ENCODE results near the gene CPSF7.
"Not testable (repeated sequence)": the region's sequence is repeated elsewhere in the genome, so short reads cannot be mapped to it uniquely, and the experiment has no call there.

The CPSF7 gene

DNA sequence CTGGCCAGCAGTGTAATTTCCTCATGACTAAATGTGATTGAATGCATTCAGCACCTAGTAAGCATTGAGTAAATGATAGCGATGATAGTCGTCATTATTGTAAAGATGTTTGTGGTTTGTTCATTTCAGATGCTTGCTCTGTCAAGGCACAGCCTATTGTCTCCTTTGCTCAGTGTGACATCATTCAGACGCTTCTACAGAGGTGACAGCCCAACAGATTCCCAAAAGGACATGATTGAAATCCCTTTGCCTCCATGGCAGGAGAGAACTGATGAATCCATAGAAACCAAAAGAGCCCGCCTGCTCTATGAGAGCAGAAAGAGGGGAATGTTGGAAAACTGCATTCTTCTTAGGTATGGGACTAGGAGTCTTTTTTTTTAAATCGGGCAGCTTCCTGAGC lies 7.7 kb upstream of the CPSF7 start:
- DNase-seq: no peak

DNA sequence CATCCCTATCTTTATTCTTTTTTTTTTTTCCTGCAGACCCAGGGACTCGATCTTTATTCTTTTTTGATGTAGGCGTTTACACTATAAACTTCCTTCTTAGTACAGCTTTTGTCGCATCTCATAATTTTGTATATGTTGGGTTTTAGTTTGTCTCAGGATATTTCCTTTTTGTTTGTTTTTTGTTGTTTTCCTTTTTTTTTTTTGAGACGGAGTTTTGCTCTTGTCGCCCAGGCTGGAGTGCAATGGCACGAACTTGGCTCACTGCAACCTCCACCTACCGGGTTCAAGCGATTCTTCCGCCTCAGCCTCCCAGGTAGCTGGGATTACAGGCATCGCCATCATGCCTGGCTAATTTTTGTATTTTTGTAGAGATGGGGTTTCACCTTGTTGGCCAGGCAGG lies 1.1 kb upstream of the CPSF7 start:
- not testable (repeated sequence) for DNase-seq

DNA sequence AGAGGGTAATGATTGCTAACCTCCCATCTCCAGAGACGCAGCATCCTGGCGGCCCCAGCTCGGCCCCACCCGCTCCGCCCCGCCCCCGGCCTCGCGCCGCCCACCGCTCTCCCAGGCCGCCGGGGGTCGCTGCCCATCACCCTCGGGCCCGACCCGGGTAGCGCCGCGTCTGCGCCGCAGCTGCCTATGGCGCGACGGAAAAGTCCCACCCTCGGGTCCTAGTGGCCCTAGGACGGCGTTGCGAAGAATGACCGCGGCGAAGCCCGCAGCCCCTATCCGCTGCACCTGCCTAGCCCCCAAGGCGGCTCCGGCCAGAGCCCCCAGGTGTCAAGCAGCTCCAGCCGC lies 457 bp downstream of the CPSF7 start:
- peak; percentile 22 for DNase-seq

DNA sequence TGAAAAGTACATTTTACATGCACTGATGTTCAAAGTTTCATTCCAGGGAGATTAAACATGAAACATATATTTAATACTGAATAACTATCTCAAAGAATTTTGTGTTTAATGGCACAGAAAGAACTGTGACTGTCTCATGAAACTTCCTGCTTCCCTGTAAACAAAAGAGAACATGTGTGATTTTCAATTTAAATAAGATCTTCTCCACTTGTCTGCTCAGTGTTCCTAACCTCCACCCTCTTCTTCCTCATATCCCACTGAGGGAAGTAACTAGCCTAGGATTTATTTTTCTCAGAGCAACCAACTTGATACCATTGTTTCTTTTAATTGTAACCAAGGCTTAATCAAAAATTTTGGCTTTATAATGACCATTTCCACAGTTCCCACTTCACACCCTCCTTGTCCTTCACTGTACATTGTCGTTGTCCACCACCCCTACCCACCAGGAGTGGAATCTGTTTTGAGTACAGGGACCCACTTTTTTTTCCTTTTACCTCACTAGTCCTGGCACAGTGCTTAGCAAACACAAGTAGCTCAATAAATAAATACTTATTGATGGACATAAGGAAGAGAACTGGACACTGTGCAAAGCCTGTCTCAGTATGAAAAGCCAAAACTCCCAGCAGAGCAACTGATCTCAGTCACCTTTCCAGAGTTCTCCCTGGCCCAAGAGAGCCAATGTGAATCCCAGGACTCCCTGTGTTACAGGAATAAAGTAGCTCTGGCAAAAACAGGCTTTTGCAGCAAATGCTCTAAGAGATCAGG lies 4.2 kb downstream of the CPSF7 start:
- no peak for DNase-seq

DNA sequence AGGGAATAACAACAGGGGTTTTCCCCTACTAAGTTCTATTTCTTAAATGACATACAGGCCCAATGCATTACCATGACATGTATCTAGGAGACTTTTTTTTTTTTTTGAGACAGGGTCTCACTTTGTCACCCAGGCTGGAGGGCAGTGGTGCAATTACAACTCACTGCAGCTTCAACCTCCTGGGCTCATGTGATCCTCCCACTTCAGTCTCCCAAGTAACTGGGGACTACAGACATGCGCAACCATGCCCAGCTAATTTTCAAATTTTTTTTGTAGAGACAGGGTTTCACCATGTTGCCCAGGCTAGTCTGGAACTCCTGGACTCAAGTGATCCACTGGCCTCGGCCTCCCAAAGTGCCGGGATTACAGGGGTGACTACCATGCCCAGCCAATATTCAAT lies 7.5 kb downstream of the CPSF7 start:
- DNase-seq: no peak

DNA sequence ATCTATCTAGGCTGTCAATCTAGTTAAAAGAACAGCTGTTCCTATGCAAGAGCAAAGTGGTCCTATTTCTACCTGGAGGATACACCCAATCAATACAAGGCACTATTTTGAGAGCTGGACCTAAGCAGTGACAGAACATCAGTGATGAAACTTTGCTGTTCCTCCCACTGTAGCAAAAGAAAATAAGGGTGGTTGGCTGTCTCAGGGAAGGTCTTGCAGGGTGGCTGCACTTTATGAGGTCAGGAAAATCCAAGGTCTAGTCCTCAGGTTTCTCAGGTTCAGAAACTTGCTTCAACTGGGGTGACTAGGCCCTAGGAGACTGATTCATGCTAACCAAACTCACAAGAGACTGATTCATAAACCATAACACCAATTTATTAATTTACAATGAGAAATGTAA lies 11.6 kb downstream of the CPSF7 start:
- DNase-seq: no peak

DNA sequence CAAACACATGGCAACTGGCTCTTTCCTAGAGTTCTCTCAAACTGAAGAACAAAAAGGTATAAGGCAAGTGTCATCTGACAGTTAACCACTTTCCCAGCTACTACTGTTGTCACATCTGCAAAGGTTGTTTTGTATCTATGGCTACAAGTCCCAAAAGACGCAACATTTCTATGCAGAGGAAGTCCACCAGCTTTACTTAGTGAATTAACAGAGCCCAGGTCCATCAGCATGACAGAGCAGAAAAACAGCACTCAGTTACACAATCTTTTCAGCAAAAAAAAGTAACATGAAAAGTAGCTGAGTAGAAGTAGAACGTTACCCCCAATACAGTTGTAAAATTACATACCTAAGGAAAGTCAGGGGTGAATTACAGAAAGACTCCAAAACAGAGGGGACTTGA lies 12.1 kb downstream of the CPSF7 start:
- peak; percentile 59 for DNase-seq

DNA sequence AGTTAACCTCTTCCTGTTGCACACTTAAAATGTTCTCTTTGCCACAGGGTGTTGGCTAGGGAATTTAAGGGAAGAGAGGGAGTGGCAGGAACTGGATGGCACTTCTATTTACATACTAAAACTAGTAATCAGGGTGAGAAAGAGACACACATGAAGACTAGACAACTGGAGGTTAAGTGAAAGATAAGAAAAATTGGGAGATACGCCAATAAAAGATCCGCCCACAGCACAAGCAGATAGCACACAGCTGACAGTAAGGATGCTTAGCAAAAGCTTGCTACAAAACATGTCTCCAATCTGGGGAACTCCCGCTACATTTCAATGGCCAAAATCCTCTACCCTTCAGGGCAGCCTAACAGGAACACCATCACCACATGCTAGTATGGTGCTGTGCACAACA lies 12.8 kb downstream of the CPSF7 start:
- DNase-seq: no peak

DNA sequence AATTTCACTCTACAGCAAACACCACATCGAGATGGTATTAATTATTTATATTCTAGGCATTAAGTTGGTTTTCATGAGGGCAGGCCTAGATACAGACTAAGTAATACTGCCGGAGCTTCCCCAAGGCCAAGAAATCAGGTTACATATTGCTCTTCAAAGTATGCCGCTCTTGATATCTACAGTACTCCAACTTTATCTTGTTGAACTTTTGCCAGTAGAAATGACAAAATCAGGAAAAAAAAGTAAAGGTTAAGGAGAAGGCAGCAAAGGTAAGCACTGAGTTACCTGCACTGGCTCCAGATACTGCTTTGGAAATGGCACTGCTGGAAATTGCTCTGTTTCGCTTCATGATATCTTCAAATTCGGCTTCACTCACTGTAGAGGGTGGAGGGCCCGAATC lies 14.4 kb downstream of the CPSF7 start:
- no peak for DNase-seq

DNA sequence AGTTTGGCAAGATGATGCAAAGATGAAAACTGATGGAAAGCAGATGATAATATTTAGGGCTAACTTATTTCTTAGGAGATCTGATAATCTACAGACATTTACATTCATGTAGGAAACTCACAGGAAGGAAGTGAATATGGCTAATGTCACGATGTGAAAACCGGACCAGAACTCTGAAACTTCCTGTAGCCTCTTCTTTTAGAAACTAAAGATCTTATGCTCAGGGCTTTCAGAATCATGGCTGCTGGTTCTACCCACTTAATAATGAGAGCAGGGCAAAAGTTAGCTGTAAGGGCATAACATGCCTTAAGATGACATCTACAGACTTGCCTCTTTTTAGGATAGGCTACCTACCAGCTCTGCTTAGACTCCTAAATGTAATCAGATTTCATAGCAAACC lies 15.2 kb downstream of the CPSF7 start:
- DNase-seq: no peak

DNA sequence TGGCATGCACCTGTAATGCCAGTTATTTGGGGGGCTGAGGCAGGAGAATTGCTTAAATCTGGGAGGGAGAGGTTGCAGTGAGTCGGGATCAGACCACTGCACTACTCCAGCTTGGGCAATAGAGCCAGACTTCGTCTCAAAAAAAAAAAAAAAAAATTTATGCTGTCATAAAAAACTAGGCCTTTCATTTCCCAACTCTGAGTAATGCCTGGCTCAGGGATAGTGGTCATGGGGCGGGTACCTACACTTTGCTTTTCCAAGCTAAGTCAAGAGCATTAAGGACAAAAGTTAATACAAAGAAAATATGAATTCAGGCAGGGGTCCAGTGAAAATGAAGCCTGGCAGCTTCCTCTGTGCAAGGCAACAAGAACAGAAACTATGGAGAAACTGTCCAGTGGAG lies 16.3 kb downstream of the CPSF7 start:
- DNase-seq: no peak

DNA sequence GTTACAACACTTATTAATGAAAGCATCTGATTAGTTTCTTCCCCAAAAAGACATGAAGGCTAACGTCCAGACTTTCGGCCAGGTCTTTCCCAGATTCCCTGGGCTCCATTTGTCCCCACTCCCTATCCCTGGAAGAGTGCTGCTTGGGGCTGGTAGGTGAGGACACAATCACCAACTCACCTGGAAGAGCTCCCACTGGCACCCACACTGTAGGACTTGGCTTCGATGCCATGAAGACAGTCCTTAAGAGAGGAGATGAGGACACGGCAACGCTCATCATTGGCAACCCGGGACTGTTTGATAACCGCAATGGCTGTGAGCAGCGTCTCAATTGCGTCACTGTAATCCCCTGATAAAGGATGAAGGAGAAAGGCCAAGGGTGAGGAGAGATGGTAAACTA lies 18.2 kb downstream of the CPSF7 start:
- DNase-seq: no peak

DNA sequence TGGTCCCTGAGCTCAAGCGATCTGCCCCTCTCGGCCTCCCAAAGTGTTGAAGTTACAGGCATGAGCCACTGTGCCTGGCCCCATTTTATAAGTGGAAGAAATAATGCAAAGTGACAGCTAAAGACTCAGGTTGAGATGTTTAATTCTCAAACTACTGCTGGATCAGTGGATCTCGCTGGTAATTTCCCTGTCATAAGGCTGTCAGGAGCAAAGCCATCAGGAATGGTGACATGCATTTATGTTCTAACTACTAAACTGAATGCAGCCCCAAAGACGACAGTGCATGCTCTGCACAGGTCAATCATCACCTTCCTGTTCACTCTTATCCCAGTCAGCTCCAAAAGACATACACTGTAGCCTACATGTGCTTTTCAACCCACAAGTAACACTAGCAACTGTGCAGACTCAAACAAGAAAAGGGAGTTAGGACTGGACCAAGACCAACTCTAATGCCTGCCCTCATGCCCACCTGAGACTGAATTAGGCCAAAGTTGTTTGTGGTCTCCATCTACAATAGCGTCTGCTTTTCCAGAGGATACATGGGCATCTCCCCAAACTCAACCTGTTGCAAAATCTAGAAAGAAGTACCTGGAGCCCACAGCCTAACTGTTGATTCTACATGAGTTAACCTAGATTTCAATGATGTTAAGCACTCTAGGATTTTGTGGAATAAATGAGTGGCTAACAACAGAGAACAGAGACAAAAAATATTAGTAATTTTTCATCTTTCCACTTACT lies 22.6 kb downstream of the CPSF7 start:
- no peak for DNase-seq

DNA sequence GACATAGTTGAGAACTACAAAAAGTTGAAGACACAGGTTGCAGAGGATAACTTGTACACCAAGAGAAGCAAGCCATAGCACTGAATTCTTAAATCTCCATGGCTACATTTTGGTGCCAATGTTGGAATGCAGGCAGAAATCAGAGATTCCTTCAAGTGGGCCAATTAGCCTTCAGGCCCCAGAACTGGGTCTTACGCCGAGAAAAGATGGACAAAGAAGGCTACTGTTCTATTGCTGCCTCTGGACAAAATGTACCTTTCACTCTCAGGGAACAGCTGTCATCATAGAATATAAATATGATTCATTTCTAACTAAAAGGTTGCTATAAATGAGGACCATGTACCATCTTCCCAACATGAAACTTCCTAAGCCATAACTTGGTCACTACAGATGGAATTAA lies 23.7 kb downstream of the CPSF7 start:
- DNase-seq: no peak

DNA sequence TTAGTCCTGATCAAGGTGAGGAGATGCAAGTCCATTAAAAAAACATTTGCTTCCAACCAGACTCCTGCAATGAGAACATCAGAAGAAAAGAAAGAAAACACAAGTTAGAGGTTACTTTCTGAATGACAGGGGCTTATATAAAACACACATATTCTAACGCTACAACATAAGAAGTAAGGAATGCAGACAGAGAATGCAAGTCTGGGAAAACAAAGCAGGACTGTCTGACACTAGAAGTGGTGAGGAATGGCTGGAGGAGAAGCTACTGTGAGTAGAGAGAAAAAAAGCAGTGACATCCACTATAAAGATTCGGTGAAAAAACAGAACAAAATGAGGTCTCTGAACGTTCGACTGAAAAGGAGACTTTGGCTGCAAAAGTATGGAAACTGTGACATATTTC lies 25.1 kb downstream of the CPSF7 start:
- no peak for DNase-seq

DNA sequence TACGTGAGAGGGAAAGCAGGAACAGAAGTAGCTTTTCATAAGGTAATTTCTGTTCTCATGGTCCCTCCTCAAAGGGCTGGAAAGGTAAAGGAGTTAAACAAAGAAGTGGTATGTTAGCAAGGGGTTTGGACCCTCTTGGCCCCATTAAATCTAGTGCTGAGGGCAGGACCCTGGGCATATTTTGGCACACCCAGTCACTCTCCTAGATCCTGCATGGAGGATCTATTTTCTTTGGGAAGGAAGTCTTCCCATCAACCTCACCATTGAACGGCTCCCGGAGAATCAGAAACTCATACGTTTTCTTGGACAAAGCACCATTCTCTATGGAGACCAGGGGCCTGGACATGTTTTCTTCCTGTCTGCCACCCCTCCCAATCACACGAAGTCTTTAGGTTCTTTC lies 25.7 kb downstream of the CPSF7 start:
- no peak for DNase-seq

DNA sequence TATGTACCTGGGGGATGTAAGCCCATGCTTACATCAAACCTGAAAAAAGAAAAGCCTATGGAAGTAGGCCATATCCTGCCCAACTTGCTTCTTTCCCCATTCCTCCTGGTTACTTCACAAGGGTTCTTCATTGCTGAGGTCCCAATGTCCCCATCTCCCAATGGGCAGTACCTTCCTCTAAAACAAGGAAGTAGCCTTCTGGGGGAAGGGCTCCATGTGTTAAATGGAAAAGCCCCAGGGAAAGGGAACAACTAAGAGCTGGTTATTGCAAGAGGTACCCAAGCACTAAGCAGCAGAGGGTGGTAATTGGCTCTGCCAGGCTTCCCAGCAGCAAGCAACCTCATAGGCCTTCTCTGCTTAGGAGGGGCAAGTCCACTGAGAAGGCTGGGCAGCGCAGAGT lies 26.1 kb downstream of the CPSF7 start:
- DNase-seq: no peak

DNA sequence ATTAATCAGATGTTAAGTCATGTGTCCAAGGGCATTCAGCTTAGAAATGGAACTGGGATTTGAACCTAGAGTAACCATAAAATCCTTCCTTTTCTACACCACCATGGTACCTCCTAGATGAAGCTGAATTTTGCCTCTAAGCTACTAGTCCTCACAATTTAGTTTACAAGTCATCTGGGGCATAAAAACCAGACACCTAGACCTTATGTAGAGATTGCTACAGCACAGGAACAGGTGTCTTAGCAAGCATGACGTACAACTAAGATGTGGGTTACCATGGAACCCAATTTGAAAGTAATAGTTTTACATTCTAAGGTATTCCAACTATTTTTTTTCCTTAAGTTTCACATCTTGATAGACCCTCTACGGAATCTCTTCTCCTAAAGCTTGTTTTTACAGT lies 28.2 kb downstream of the CPSF7 start:
- DNase-seq: no peak

DNA sequence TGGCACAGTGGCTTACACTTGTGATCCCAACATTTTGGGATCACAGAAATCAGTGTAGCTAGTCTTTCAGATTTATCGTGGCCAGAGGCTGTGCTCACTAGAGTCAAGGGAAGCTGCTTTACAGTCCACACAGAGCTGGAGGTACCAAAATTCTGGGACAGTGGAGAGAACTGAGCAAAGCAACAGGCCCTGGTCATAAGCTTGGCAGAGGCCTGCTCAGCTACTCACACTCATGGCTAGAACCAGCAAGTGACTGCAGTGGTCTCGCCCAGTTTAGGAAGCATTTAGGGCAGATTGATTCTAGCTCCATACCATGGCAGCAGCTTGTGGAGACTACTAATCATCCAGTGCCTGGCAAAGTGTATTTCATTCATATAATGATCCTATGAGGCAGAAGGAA lies 28.6 kb downstream of the CPSF7 start:
- DNase-seq: no peak

DNA sequence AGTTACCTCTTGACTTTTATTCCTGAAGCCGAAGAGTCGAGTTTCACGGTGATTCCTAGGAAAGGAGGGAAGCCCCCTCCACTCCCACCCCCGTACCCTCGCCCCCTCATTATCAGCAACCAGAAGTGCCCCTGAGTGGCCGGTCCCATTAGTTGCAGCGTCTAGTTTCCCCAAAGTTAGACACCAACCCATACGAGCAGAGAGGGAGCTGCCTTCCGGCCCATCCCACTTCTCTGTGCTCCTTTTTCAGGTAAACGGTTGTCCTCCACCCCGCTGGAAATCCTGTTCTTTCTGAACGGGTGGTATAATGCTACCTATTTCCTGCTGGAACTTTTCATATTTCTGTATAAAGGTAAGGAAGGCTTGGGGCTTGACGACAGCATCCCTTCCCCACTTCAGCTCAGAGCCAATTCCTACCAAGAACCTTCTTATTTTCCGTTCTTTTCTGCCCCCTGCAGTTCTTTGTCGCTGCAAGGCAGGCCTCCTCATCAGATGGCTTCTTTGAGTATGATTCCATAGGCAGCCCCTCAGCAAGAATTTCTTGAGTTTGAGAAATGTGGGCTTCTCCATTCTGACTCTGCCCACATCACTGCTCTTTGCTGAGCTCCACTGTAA lies 36.7 kb downstream of the CPSF7 start:
- no peak for DNase-seq

DNA sequence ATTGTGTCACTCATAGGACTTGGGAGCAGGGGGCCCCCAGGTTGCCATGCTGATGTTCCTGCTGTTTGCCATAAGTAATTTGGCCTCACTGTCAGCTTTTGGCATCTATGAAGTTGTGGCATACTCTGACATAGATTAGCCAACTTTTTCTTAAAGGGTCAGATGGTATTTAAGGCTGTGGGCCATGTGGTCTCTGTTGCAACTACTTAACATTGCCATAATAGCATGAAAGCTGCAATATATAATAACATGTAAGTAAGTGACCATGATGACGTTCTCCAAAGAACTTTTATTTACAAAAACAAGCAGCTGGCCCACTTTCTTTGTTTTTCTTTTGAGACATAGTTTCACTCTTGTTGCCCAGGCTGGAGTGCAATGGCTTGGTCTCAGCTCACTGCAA lies 39.6 kb downstream of the CPSF7 start:
- DNase-seq: peak; percentile 53

DNA sequence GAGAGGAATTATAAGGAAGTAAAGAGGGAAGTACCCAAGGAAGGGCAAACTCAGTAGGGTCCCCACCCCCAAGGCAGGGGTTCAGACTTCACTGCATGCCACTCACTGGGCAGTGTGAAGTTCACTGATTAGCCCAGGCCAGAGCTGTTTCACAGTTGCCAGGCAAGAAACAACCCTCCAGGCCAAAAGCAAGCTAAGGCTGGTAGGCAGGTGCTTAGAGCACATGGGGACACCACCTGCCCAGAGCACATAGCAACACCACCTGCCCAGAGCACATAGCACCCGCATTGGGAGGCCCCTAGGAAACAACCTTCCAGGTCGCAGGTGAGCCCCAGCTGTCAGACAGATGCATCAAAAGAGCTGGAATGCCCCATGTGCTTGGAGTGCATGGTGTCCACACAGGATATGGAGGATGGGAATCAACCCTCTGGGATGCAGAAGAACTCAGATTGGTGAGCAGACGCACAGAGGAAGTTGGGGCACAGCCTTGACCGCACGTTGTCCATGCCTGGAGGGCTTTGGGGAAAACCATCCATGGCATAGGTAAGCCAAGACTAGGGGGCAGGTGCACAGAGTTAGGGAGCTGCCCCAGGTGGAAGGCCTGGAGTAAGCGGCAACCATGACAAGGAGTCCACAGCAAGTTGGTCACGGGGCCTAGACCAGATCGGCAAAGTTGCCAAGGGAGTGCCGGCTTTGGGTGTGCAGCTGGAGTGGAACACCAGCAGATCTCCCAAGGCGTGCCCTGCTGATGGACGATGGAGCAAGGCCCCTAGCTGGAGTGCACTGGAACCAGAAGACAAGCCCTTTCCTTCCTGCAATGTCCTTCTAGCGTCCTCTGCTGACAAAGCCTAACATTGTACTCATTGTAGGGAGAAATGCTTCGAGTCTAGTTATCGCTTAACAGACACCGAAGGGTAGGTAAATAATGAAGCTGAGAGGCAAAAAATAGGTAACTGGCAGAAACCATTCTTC lies 45.2 kb downstream of the CPSF7 start:
- DNase-seq: peak; percentile 26

DNA sequence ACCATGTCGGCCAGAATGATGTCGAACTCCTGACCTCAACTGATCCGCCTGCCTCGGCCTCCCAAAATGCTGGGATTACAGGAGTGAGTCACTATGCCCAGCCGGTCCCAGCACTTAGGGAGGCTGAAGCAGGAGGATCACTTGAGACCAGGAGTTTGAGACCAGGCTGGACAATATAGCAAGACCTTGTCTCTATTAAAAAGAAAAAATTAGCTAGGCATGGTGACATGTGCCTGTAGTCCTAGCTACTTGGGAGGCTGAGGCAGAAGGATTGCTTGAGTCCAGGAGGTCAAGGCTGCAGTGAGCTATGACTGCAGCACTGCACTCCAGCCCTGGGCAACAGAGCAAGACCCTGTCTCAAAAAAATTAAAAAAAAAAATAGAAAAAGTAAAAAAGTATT lies 45.9 kb downstream of the CPSF7 start:
- not testable (repeated sequence) for DNase-seq
